Osteocyte (in vitro differentiated cells): Measurements from ENCODE around the gene TAF8. TPM values are rescaled to one million over a fixed set of nuclear protein-coding genes. Genes with fewer than 3 reads are reported as not detected.

Source experiments
- DNase-seq: peaks from one replicate; pipeline ENCODE4 v3.0.0; 2021; ENCODE audit warnings: mixed read lengths; ENCODE audit not compliant: unreplicated experiment; ENCODE audit errors: extremely low spot score
- H3K27ac Mint-ChIP-seq: one replicate; pipeline ENCODE4 v1.8.0; 2021; ENCODE audit warnings: mild to moderate bottlenecking, mixed read lengths; ENCODE audit not compliant: unreplicated experiment
- H3K27me3 Mint-ChIP-seq: one replicate; pipeline ENCODE4 v1.8.0; 2021; ENCODE audit warnings: mixed read lengths; ENCODE audit not compliant: unreplicated experiment
- H3K36me3 Mint-ChIP-seq: one replicate; pipeline ENCODE4 v1.8.0; 2021; ENCODE audit warnings: mixed read lengths; ENCODE audit not compliant: unreplicated experiment
- H3K4me1 Mint-ChIP-seq: one replicate; pipeline ENCODE4 v1.8.0; 2021; ENCODE audit warnings: mixed read lengths; ENCODE audit not compliant: unreplicated experiment
- H3K4me3 Mint-ChIP-seq: one replicate; pipeline ENCODE4 v1.8.0; 2021; ENCODE audit warnings: mild to moderate bottlenecking, moderate library complexity, mixed read lengths; ENCODE audit not compliant: unreplicated experiment
- H3K9me3 Mint-ChIP-seq: one replicate; pipeline ENCODE4 v1.8.0; 2021; ENCODE audit warnings: mixed read lengths; ENCODE audit not compliant: unreplicated experiment
- CTCF ChIP-seq: fragments of 200-600 bp; sonication (generic); IDR thresholded peaks from 2 replicates; pipeline ENCODE4 v1.5.0; 2021; ENCODE audit warnings: antibody characterized with exemption, mild to moderate bottlenecking, moderate library complexity
- total RNA-seq: library from RNA; stranded (reverse); gene quantifications from 2 replicates; pipeline ENCODE4 v1.2.1, GENCODE V29; 2021

Gene TAF8
- total RNA-seq, 1 donor from 2014 or later = 27.6 TPM

- peaks cover 4% of the 10 kb centered on the region for H3K27me3 Mint-ChIP-seq
- H3K4me3 Mint-ChIP-seq = no peak overlapping the region
- H3K9me3 Mint-ChIP-seq = no peaks in the 10 kb centered on the region
- peak overlapping the region; percentile 70 for H3K27ac Mint-ChIP-seq
- H3K36me3 Mint-ChIP-seq = peaks cover 2% of the 10 kb centered on the region
- no peak for DNase-seq
- no peak for TF ChIP-seq CTCF
- H3K4me1 Mint-ChIP-seq = peaks cover 21% of the 10 kb centered on the region
Measured at GRCh38 chr6:42100029-42100901, 49.9 kb downstream of the TAF8 start.

- DNase-seq = no peak
- no peak for TF ChIP-seq CTCF
- Mint-ChIP-seq H3K4me3 (no peak overlapping the region), H3K27ac (peak overlapping the region; percentile 21), H3K9me3 (no peaks in the 10 kb centered on the region), H3K4me1 (peaks cover 21% of the 10 kb centered on the region), H3K27me3 (peaks cover 4% of the 10 kb centered on the region), H3K36me3 (peaks cover 2% of the 10 kb centered on the region)
Measured at GRCh38 chr6:42101186-42101657, 50.9 kb downstream of the TAF8 start.

GRCh38 chr6:42103216-42103615 is 52.9 kb downstream of the TAF8 start:
- H3K27ac Mint-ChIP-seq = no peak overlapping the region
- no peak for DNase-seq
- H3K27me3 Mint-ChIP-seq = peaks cover 1% of the 10 kb centered on the region
- peaks cover 6% of the 10 kb centered on the region for H3K36me3 Mint-ChIP-seq
- H3K4me3 Mint-ChIP-seq = no peak overlapping the region
- no peaks in the 10 kb centered on the region for H3K9me3 Mint-ChIP-seq
- TF ChIP-seq CTCF = no peak
- H3K4me1 Mint-ChIP-seq = peaks cover 21% of the 10 kb centered on the region

- Mint-ChIP-seq H3K36me3 (peaks cover 6% of the 10 kb centered on the region), H3K4me1 (peaks cover 21% of the 10 kb centered on the region), H3K27ac (no peak overlapping the region), H3K9me3 (no peaks in the 10 kb centered on the region), H3K27me3 (no peaks in the 10 kb centered on the region), H3K4me3 (no peak overlapping the region)
- TF ChIP-seq CTCF = no peak
- DNase-seq = no peak
Measured at GRCh38 chr6:42103753-42104094, 53.4 kb downstream of the TAF8 start.

GRCh38 chr6:42104095-42104803 is 53.9 kb downstream of the TAF8 start:
- TF ChIP-seq CTCF = peak; percentile 50
- Mint-ChIP-seq H3K9me3 (no peaks in the 10 kb centered on the region), H3K4me1 (peaks cover 21% of the 10 kb centered on the region), H3K27me3 (no peaks in the 10 kb centered on the region), H3K4me3 (no peak overlapping the region), H3K36me3 (peaks cover 6% of the 10 kb centered on the region), H3K27ac (no peak overlapping the region)
- DNase-seq = no peak
